OCI-LY7 (cell line): ENCODE results near the gene TADA1. TPM values are rescaled to one million over a fixed set of nuclear protein-coding genes. Genes with fewer than 3 reads are reported as not detected.

Experiments
- Bru-seq: library from RNA; stranded (reverse); fragments of 400-500 nt; gene quantifications from one replicate; lab custom pipeline; 2021; lab: Mats Ljungman, UMichigan
- BruChase-seq, 2 experiments: library from RNA; stranded (reverse); fragments of 400-500 nt; gene quantifications; one replicate each; lab custom pipeline; 2021; lab: Mats Ljungman, UMichigan
- BruUV-seq: library from RNA; stranded (reverse); fragments of 400-500 nt; replicated peaks from 2 replicates; lab custom pipeline; 2021; lab: Mats Ljungman, UMichigan
- CTCF ChIA-PET: fragments of 300-600 bp; sonication (Branson Sonifier 250); formaldehyde crosslinking; loops from one replicate; lab custom pipeline; 2022; ENCODE audit warnings: antibody characterized with exemption; ENCODE audit not compliant: unreplicated experiment; lab: Charles Lee
- POLR2A ChIA-PET: fragments of 300-600 bp; sonication (Branson Sonifier 250); formaldehyde crosslinking; loops from one replicate; lab custom pipeline; 2022; ENCODE audit warnings: antibody characterized with exemption; lab: Charles Lee
- DNase-seq: peaks from one replicate; pipeline ENCODE4 v3.0.0-alpha.2; 2015; ENCODE audit warnings: low spot score
- H2AFZ ChIP-seq: fragments of 200-600 bp; sonication (generic), shearing (Covaris generic); 2 replicates; pipeline ENCODE4 v1.6.1; 2014; ENCODE audit warnings: mild to moderate bottlenecking, antibody characterized with exemption, low read length, moderate library complexity
- H3K27ac ChIP-seq: fragments of 200-600 bp; sonication (generic); 2 replicates; pipeline ENCODE4 v1.5.1; 2014; ENCODE audit warnings: mixed run types, low read depth, mild to moderate bottlenecking, moderate library complexity, low read length, inconsistent platforms; ENCODE audit not compliant: poor library complexity, severe bottlenecking
- H3K36me3 ChIP-seq: fragments of 200-600 bp; sonication (generic); 2 replicates; pipeline ENCODE4 v1.6.1; 2014; ENCODE audit warnings: mild to moderate bottlenecking, antibody characterized with exemption, low read length, moderate library complexity, mixed read lengths; ENCODE audit not compliant: insufficient read depth
- H3K4me1 ChIP-seq: fragments of 200-600 bp; sonication (generic); 2 replicates; pipeline ENCODE4 v1.5.1; 2014; ENCODE audit warnings: mild to moderate bottlenecking, low read length; ENCODE audit not compliant: insufficient read depth, poor library complexity, severe bottlenecking
- H3K4me2 ChIP-seq: fragments of 200-600 bp; sonication (generic); 2 replicates; pipeline ENCODE4 v1.6.1; 2014; ENCODE audit warnings: mild to moderate bottlenecking, low read length
- H3K4me3 ChIP-seq: fragments of 200-600 bp; sonication (generic); 2 replicates; pipeline ENCODE4 v1.5.1; 2014; ENCODE audit warnings: mild to moderate bottlenecking, low read depth, low read length; ENCODE audit not compliant: poor library complexity, severe bottlenecking
- H3K79me2 ChIP-seq: fragments of 200-600 bp; sonication (generic); 2 replicates; pipeline ENCODE4 v1.6.1; 2016; ENCODE audit warnings: low read depth, mild to moderate bottlenecking, low read length, moderate library complexity, mixed read lengths; ENCODE audit not compliant: insufficient read depth
- H3K9me2 ChIP-seq: fragments of 200-600 bp; sonication (generic); 2 replicates; pipeline ENCODE4 v1.6.1; 2016; ENCODE audit warnings: mild to moderate bottlenecking, low read length, mixed read lengths; ENCODE audit not compliant: insufficient read depth
- H3K9me3 ChIP-seq: fragments of 200-600 bp; sonication (generic); 2 replicates; pipeline ENCODE4 v1.6.1; 2014; ENCODE audit warnings: mild to moderate bottlenecking, mixed run types, low read length, mixed read lengths
- H4K20me1 ChIP-seq: fragments of 200-600 bp; sonication (generic); 2 replicates; pipeline ENCODE4 v1.6.1; 2014; ENCODE audit warnings: mild to moderate bottlenecking, antibody characterized with exemption, low read length, moderate library complexity, mixed read lengths; ENCODE audit not compliant: insufficient read depth
- CTCF ChIP-seq: fragments of 200-600 bp; sonication (generic); conservative IDR thresholded peaks from 2 replicates; pipeline ENCODE4 v1.5.1; 2014; ENCODE audit warnings: mild to moderate bottlenecking, antibody characterized with exemption, low read length, moderate library complexity, mixed read lengths
- EZH2phosphoT487 ChIP-seq: fragments of 200-600 bp; sonication (generic); IDR thresholded peaks from 2 replicates; pipeline ENCODE4 v1.6.1; 2018; ENCODE audit warnings: low read depth, borderline replicate concordance, mild to moderate bottlenecking, mixed run types, antibody characterized with exemption, low read length, moderate library complexity, mixed read lengths
- intact Hi-C: fragments of 100-400 bp; cut with micrococcal nuclease; formaldehyde crosslinking; loops from one replicate; pipeline ENCODE4 v1.10.0; 2022; ENCODE audit not compliant: unreplicated experiment
- long read RNA-seq: library from polyadenylated mRNA; stranded (forward); transcript quantifications from one replicate; pipeline ENCODE4 v2.0.0, GENCODE V29; 2022
- total RNA-seq, 2 experiments: library from RNA; depleted of rRNA in 1 of 2; stranded (reverse); fragments of >200 nt in 1 of 2; shearing (Covaris generic) in 1 of 2; gene quantifications; 2 replicates each; pipeline ENCODE4 v1.2.3, GENCODE V29; 2014 to 2022

TADA1 gene
- total RNA-seq (2014; rRNA removed; shearing (Covaris generic)) = 14.9 and 16.9 TPM in 2 replicates
- total RNA-seq (2022) = 16.4 and 20.3 TPM in 2 replicates
- Bru-seq, nascent RNA = percentile 85 among the genes with signal in this experiment
- percentile 58 among the genes with signal in this experiment for BruChase-seq, experiment 1, labeled RNA remaining after a 6-hour chase
- percentile 78 among the genes with signal in this experiment for BruChase-seq, experiment 2, labeled RNA remaining after a 2-hour chase
- long read RNA-seq, transcript TADA1-201 (8 exons, 2,159 nt) = major isoform, 73 of 83 reads
- long read RNA-seq, partial matches to known transcripts = 4 of 83 reads
- long read RNA-seq, other reads (novel, unspliced or antisense) = 6 of 83 reads

- Histone ChIP-seq H3K9me3 (no peaks in the 10 kb centered on the region), H3K79me2 (peaks cover 45% of the 10 kb centered on the region), H3K4me2 (peak within 1 kb of the TSS; percentile 100), H3K36me3 (peaks cover 13% of the 10 kb centered on the region; the same call in 1 of the 2 replicates), H3K9me2 (no peaks in the 10 kb centered on the region), H3K4me1 (peaks cover 17% of the 10 kb centered on the region), H4K20me1 (peaks cover 15% of the 10 kb centered on the region; the same call in 1 of the 2 replicates), H2AFZ (peak within 1 kb of the TSS; percentile 98), H3K4me3 (peak within 1 kb of the TSS; percentile 86), H3K27ac (peak within 1 kb of the TSS; percentile 69)
- ChIA-PET POLR2A (interaction anchor here (0.7 to 1.7 kb wide), 7 partner anchors 10 to 346 kb away, joined by 3 to 8 read pairs (median 5); partner anchors contain the start of genes POGK and POU2F1), CTCF (no interaction called here)
- intact Hi-C loops = loop anchor here (1.0 to 2.0 kb wide), 2 partner anchors 37 to 345 kb away; partner anchors contain the start of genes POGK and POU2F1
- no TSS peak for BruUV-seq
- peak; percentile 99 for DNase-seq
- TF ChIP-seq EZH2phosphoT487 = no peak
- no peak for TF ChIP-seq CTCF
Measured at GRCh38 chr1:166875734-166876539, at the start of gene TADA1. Gene TADA1 (minus strand): TSS chr1:166876264. CDS start chr1:166876233, 31 bp downstream.

GRCh38 chr1:166924823-166925541 lies 48.9 kb upstream of the TADA1 start:
- H4K20me1 ChIP-seq = no peaks in the 10 kb centered on the region
- H3K9me3 ChIP-seq = peaks cover 7% of the 10 kb centered on the region; the same call in 1 of the 2 replicates
- intact Hi-C loops = no loop called here
- no peaks in the 10 kb centered on the region for H3K9me2 ChIP-seq
- peak overlapping the region; percentile 57 for H3K4me2 ChIP-seq
- no peaks in the 10 kb centered on the region for H3K79me2 ChIP-seq
- no peaks in the 10 kb centered on the region; the same call in 1 of the 2 replicates for H3K36me3 ChIP-seq
- peak; percentile 72 for DNase-seq
- CTCF ChIA-PET = interaction anchor here (0.5 to 0.6 kb wide), 2 partner anchors 16 to 132 kb away, joined by 3 read pairs; no protein-coding TSS in a partner anchor
- POLR2A ChIA-PET = no interaction called here
- peak overlapping the region; percentile 65; the same call in 1 of the 2 replicates for H2AFZ ChIP-seq
- H3K4me1 ChIP-seq = peaks cover 25% of the 10 kb centered on the region
- TF ChIP-seq EZH2phosphoT487 (no peak), CTCF (no peak)
- peak overlapping the region; percentile 56 for H3K27ac ChIP-seq
- BruUV-seq = no TSS peak
- peak overlapping the region; percentile 39 for H3K4me3 ChIP-seq
